Astrocyte of the cerebellum (primary cell): ENCODE data around the gene GANC.

Experiments used
- DNase-seq: peaks from one replicate; pipeline ENCODE4 v3.0.0-alpha.2; 2011; ENCODE audit warnings: low read depth
- H3K4me3 ChIP-seq: 2 replicates; pipeline ENCODE4 v1.5.1; 2011; ENCODE audit warnings: mild to moderate bottlenecking, low read depth, low read length, moderate library complexity
- in situ Hi-C: cut with HindIII; loops from 2 replicates; pipeline ENCODE4 v1.10.0; 2017; ENCODE audit warnings: low sequenced_read_pairs
- TF ChIP-seq, protein P1 (sequence below): IDR thresholded peaks from 2 replicates; pipeline ENCODE4 v1.5.1; 2012; ENCODE audit warnings: low read length, low read depth, moderate library complexity, mild to moderate bottlenecking; ENCODE audit errors: missing control alignments

Gene GANC

GRCh38 chr15:42233107-42233506 lies 39.9 kb upstream of the GANC start:
- H3K4me3 ChIP-seq, result no peak overlapping the region
- in situ Hi-C loops, result no loop called here
- TF ChIP-seq, protein P1, sequence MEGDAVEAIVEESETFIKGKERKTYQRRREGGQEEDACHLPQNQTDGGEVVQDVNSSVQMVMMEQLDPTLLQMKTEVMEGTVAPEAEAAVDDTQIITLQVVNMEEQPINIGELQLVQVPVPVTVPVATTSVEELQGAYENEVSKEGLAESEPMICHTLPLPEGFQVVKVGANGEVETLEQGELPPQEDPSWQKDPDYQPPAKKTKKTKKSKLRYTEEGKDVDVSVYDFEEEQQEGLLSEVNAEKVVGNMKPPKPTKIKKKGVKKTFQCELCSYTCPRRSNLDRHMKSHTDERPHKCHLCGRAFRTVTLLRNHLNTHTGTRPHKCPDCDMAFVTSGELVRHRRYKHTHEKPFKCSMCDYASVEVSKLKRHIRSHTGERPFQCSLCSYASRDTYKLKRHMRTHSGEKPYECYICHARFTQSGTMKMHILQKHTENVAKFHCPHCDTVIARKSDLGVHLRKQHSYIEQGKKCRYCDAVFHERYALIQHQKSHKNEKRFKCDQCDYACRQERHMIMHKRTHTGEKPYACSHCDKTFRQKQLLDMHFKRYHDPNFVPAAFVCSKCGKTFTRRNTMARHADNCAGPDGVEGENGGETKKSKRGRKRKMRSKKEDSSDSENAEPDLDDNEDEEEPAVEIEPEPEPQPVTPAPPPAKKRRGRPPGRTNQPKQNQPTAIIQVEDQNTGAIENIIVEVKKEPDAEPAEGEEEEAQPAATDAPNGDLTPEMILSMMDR, result no peak
- no peak for DNase-seq

GRCh38 chr15:42239528-42240182 lies 33.3 kb upstream of the GANC start:
- in situ Hi-C loops, result no loop called here
- TF ChIP-seq, protein P1, result no peak
- no peak for DNase-seq
- no peak overlapping the region for H3K4me3 ChIP-seq

- no peak for DNase-seq
- in situ Hi-C loops, result no loop called here
- TF ChIP-seq, protein P1, result no peak
- no peak overlapping the region for H3K4me3 ChIP-seq
Observed at GRCh38 chr15:42240823-42241222, 32.2 kb upstream of the GANC start.

DNA sequence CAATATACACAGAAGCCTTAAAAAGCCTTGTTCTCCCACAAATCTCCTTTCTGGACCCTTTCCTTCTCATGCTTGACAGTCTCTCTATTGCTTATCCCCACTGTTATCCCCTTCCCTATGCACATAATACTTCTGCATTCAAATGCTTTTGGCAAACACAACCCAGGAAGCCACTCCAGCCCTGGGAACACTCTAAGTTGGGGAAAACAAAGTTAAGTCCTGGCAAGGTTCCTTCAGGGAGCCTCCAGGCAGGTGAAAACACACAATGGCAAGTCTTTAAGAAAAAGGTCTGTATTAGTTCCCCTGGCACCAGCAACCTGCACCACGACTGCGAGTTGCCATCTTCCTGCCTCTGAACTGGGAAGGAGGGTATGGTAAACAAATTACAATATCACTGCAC lies 19.7 kb upstream of the GANC start:
- no peak overlapping the region for H3K4me3 ChIP-seq
- in situ Hi-C loops, result loop anchor here (25.0 kb wide), 1 partner anchor 184 kb away; no protein-coding TSS in a partner anchor
- TF ChIP-seq, protein P1, result no peak
- no peak for DNase-seq

DNA sequence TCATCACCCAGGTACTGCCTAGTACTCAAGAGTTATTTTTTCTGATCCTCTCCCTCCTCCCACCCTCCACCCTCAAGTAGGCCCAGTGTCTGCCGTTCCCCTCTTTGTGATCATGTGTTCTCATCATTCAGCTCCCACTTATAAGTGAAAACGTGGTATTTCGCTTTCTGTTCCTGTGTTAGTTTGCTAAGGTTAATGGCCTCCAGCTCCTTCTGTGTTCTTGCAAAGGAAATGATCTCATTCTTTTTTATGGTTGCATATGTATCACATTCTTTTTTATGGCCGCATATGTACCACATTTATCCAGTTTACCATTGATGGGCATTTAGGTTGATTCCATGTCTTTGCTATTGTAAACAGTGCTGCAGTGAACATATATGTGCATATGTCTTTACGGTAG lies 8.2 kb upstream of the GANC start:
- in situ Hi-C loops, result loop anchor here (25.0 kb wide), 1 partner anchor 173 kb away; no protein-coding TSS in a partner anchor
- TF ChIP-seq, protein P1, result no peak
- H3K4me3 ChIP-seq, result no peak overlapping the region
- DNase-seq, result no peak

DNA sequence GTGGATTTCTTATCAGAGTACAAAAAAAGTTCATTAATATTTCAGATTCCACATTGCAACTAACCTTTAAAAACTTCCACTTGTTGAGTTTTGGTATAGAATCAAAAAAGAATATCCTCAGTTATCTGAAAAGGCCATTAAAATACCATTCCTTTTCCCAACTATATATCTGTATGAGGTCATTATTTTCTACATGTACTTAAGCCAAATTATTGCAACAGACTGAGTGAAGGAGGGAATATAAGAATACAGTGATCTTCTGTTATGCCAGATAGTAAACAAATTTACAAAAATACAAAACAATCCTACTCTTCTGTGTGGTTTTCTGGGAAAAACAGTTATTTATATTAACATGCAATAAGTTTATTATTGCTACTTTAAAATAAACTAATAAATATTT lies 5.7 kb upstream of the GANC start:
- H3K4me3 ChIP-seq, result no peak overlapping the region
- no peak for DNase-seq
- TF ChIP-seq, protein P1, result no peak
- in situ Hi-C loops, result loop anchor here (25.0 kb wide), 1 partner anchor 170 kb away; no protein-coding TSS in a partner anchor
